HAP-1 (cell line): ENCODE measurements around the gene FAM168B.
"Not testable (repeated sequence)": the region's sequence is repeated elsewhere in the genome, so short reads cannot be mapped to it uniquely, and the experiment has no call there.

ENCODE experiments used
- DNase-seq, 2 experiments: peaks; one replicate each; pipeline ENCODE4 v3.0.0-alpha.2; 2016 to 2020; ENCODE audit warnings: low spot score in 2 of 2
- H3K27me3 ChIP-seq: fragments of 250-450 bp; sonication (Bioruptor Pico); 2 replicates; pipeline ENCODE4 v1.5.1; 2020; ENCODE audit warnings: low read depth, mild to moderate bottlenecking, moderate library complexity
- H3K36me3 ChIP-seq: fragments of 250-450 bp; sonication (Bioruptor Pico); replicated peaks from 2 replicates; pipeline ENCODE4 v1.5.1; 2020; ENCODE audit warnings: mild to moderate bottlenecking
- H3K4me1 ChIP-seq: fragments of 250-450 bp; sonication (Bioruptor Pico); 2 replicates; pipeline ENCODE4 v1.5.1; 2020; ENCODE audit warnings: mild to moderate bottlenecking
- H3K4me3 ChIP-seq: fragments of 250-450 bp; sonication (Bioruptor Pico); 2 replicates; pipeline ENCODE4 v1.5.1; 2020; ENCODE audit warnings: mild to moderate bottlenecking, moderate library complexity
- H3K9me3 ChIP-seq: fragments of 250-450 bp; sonication (Bioruptor Pico); 2 replicates; pipeline ENCODE4 v1.5.1; 2020; ENCODE audit warnings: mild to moderate bottlenecking, moderate library complexity
- in situ Hi-C: fragments of 300-500 bp; cut with MboI; formaldehyde crosslinking; loops from 3 replicates; pipeline ENCODE4 v1.14.3; 2020; ENCODE audit warnings: low sequenced_read_pairs, inconsistent platforms, mixed read lengths

FAM168B gene

GRCh38 chr2:131115752-131116151, 22.5 kb upstream of the FAM168B start:
- DNase-seq: no peak
- peaks cover 36% of the 10 kb centered on the region for H3K4me1 ChIP-seq
- in situ Hi-C loops: loop anchor here (25.0 kb wide), 1 partner anchor 753 kb away; the partner anchor contains the start of gene PTPN18
- no peaks in the 10 kb centered on the region for H3K9me3 ChIP-seq
- no peak overlapping the region for H3K4me3 ChIP-seq
- no peaks in the 10 kb centered on the region for H3K27me3 ChIP-seq
- H3K36me3 ChIP-seq: peaks cover 13% of the 10 kb centered on the region

GRCh38 chr2:131114950-131115349, 21.7 kb upstream of the FAM168B start:
- not testable (repeated sequence) for H3K27me3 ChIP-seq, H3K9me3 ChIP-seq, H3K4me3 ChIP-seq, DNase-seq
- H3K36me3 ChIP-seq: peaks cover 13% of the 10 kb centered on the region
- in situ Hi-C loops: loop anchor here (25.0 kb wide), 1 partner anchor 753 kb away; the partner anchor contains the start of gene PTPN18
- peaks cover 36% of the 10 kb centered on the region for H3K4me1 ChIP-seq

GRCh38 chr2:131113566-131114227, 20.4 kb upstream of the FAM168B start:
- Histone ChIP-seq H3K4me3 (peak overlapping the region; percentile 5; the same call in 1 of the 2 replicates), H3K36me3 (peaks cover 16% of the 10 kb centered on the region), H3K4me1 (peaks cover 36% of the 10 kb centered on the region), H3K9me3 (no peaks in the 10 kb centered on the region), H3K27me3 (no peaks in the 10 kb centered on the region)
- DNase-seq: peak; percentile 29 to 52
- in situ Hi-C loops: loop anchor here (25.0 kb wide), 1 partner anchor 751 kb away; the partner anchor contains the start of gene PTPN18

DNA sequence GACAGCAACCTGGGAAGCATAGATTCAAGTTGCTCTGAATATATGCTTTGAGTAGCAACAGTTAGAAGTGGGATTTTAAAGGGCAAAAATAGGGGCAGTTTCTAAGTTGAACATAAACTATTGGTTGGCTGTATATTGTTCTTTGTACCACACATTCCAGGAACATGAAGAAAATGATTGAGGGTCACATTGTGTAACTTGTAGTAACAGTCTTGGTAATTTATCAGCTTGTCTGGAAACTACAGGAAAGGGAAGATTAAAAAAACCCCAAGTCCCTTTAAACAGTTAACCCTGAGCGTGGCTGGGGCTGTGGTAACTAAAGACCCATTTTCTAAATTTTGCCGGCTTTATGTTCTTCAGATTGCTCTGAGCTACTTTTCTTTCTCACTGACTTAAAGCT, 19.3 kb upstream of the FAM168B start:
- H3K4me3 ChIP-seq: no peak overlapping the region
- peaks cover 39% of the 10 kb centered on the region for H3K4me1 ChIP-seq
- no peaks in the 10 kb centered on the region for H3K9me3 ChIP-seq
- in situ Hi-C loops: loop anchor here (25.0 kb wide), 1 partner anchor 750 kb away; the partner anchor contains the start of gene PTPN18
- H3K27me3 ChIP-seq: no peaks in the 10 kb centered on the region
- DNase-seq: no peak
- H3K36me3 ChIP-seq: peaks cover 16% of the 10 kb centered on the region

GRCh38 chr2:131105950-131106801, 12.9 kb upstream of the FAM168B start:
- peak; percentile 33 to 37 for DNase-seq
- no peaks in the 10 kb centered on the region for H3K9me3 ChIP-seq
- peak overlapping the region; percentile 95 for H3K4me3 ChIP-seq
- in situ Hi-C loops: loop anchor here (25.0 kb wide), 1 partner anchor 744 kb away; the partner anchor contains the start of gene PTPN18
- H3K4me1 ChIP-seq: peaks cover 24% of the 10 kb centered on the region
- no peaks in the 10 kb centered on the region for H3K27me3 ChIP-seq
- H3K36me3 ChIP-seq: peaks cover 2% of the 10 kb centered on the region; the same call in 1 of the 2 replicates

DNA sequence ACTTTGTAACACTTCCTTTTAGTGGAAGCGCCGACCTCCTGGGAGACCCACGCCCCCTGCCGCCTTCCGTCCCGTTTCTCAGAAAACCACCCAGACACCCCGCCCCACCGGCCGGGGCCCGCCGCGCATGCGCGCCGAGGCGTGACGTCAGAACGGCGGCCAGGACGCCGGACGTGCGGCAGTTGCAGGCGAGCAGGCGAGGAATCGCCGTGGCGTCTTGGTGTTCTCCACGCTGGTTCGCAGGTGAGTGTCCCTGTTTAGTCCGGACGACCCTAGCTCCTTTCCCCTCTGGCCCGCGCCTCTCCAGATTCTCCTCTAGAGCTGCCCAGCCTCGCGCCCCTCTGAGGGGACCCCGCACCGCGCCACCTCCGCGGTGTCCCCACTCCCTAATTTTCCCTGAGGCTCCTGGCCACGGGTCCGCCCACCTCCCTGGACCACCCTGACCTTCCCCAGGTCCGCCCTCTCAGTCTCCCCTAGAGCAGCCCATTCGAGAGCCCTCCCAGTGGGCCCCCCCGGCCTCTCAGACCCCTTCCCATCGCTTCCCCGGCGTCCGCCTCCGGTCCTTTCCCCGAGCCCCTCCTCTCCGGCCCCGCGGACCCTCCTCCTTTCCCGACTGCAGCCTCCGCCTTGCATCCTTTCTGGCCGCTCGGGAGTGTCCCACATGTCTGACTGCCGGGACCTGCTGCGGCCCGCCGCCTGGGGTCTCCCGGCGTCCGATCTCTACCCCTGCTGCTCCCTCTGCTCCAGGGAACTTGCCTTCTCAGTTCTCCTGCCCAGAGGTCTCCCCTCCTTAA, 12.1 kb upstream of the FAM168B start, which contains the start of gene PLEKHB2:
PLEKHB2 (plus strand) TSS at position 181 of the 794 bp plus-strand sequence. CDS start 15,606 bp downstream, outside the sequence.
- Histone ChIP-seq H3K36me3 (peaks cover 2% of the 10 kb centered on the region; the same call in 1 of the 2 replicates), H3K27me3 (no peaks in the 10 kb centered on the region), H3K9me3 (no peaks in the 10 kb centered on the region), H3K4me3 (peak within 1 kb of the TSS; percentile 95), H3K4me1 (peaks cover 24% of the 10 kb centered on the region)
- in situ Hi-C loops: loop anchor here (25.0 kb wide), 1 partner anchor 743 kb away; the partner anchor contains the start of gene PTPN18
- DNase-seq: peak; percentile 77 to 93

DNA sequence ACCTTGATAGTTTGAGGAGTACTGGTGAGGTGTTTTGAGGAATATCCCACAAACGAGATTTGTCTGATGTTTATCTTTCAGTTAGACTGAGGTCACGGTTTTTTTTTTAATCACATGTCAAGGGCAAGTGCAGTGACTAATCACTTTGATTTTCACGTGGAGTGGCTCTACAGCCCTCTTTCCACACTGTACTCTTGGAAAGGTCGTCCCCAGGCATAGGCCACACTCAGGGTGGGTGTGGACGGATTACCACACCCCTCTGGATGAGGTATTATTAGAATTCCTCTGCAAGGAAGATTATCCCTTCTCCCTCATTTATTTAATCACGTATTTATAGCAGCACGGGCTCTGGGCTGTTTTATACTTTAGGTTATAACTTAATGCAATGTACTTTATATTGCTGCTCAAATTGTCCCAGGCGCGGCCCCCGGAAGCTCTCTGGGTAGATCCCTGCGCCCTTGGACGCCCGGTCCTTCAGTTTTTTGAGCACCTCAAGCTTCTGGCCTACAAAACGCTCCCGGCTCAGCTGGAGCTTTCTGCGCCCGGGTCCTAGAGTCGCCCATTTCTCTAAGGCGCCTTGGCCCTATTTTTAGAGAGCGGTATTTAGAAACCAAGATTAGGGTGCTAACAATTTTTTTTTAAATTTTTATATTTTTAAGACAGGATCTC, 11.4 kb upstream of the FAM168B start:
- in situ Hi-C loops: loop anchor here (25.0 kb wide), 1 partner anchor 742 kb away; the partner anchor contains the start of gene PTPN18
- Histone ChIP-seq H3K9me3 (no peaks in the 10 kb centered on the region), H3K27me3 (no peaks in the 10 kb centered on the region), H3K4me1 (peaks cover 24% of the 10 kb centered on the region), H3K4me3 (peak overlapping the region; percentile 95), H3K36me3 (peaks cover 2% of the 10 kb centered on the region; the same call in 1 of the 2 replicates)
- peak; percentile 68 to 78 for DNase-seq

- Histone ChIP-seq H3K4me3 (no peak overlapping the region), H3K27me3 (no peaks in the 10 kb centered on the region), H3K9me3 (no peaks in the 10 kb centered on the region), H3K36me3 (no peaks in the 10 kb centered on the region; the same call in 1 of the 2 replicates), H3K4me1 (peaks cover 24% of the 10 kb centered on the region)
- DNase-seq: no peak
- in situ Hi-C loops: loop anchor here (25.0 kb wide), 1 partner anchor 741 kb away; the partner anchor contains the start of gene PTPN18
These were observed 9.9 kb upstream of the FAM168B start for GRCh38 chr2:131103165-131103564.

GRCh38 chr2:131094463-131095281, 1.4 kb upstream of the FAM168B start:
- DNase-seq: no peak
- in situ Hi-C loops: loop anchor here (25.0 kb wide), 1 partner anchor 907 kb away; the partner anchor contains the start of genes MZT2B, SMPD4 and TUBA3E
- peaks cover 11% of the 10 kb centered on the region for H3K36me3 ChIP-seq
- H3K27me3 ChIP-seq: no peaks in the 10 kb centered on the region
- no peaks in the 10 kb centered on the region for H3K9me3 ChIP-seq
- peaks cover 12% of the 10 kb centered on the region for H3K4me1 ChIP-seq
- peak overlapping the region; percentile 89 for H3K4me3 ChIP-seq

DNA sequence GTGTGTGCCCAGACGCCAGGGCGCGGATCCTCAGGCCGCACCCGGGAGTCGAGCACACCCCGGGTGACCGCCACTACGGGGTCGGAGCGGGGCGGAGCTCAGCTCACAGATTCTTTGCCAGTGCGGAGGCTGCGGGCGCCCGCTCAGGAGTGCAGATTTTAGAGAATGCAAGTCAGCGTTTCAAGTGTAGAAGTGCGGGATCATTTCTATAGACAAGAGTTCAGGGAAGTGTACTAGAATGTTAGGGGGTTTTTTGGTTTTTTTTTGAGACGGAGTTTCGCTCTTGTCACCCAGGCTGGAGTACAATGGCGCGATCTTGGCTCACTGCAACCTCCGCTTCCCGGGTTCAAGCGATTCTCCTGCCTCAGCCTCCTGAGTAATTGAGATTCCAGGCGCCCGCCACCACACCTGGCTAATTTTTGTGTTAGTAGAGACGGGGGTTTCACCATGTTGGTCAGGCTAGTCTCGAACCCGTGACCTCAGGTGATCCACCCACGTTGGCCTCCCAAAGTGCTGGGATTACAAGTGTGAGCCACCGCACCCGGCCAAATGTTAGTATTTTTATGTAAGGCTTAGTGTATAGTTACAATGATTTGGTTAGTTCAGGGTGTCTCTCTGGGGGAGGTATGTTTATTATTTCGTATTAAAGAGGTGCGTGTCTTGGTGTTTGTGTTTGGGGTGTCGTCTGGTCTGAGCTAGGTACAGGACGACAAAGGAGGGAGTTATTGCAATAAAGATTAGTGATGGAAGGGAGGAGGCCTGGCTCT, 619 bp upstream of the FAM168B start:
- H3K9me3 ChIP-seq: no peaks in the 10 kb centered on the region
- in situ Hi-C loops: loop anchor here (25.0 kb wide), 1 partner anchor 907 kb away; the partner anchor contains the start of genes MZT2B, SMPD4 and TUBA3E
- peaks cover 16% of the 10 kb centered on the region for H3K36me3 ChIP-seq
- no peaks in the 10 kb centered on the region for H3K27me3 ChIP-seq
- H3K4me3 ChIP-seq: peak overlapping the region; percentile 89
- peak in 1 of 2 experiments; percentile 79 for DNase-seq
- peaks cover 12% of the 10 kb centered on the region for H3K4me1 ChIP-seq

DNA sequence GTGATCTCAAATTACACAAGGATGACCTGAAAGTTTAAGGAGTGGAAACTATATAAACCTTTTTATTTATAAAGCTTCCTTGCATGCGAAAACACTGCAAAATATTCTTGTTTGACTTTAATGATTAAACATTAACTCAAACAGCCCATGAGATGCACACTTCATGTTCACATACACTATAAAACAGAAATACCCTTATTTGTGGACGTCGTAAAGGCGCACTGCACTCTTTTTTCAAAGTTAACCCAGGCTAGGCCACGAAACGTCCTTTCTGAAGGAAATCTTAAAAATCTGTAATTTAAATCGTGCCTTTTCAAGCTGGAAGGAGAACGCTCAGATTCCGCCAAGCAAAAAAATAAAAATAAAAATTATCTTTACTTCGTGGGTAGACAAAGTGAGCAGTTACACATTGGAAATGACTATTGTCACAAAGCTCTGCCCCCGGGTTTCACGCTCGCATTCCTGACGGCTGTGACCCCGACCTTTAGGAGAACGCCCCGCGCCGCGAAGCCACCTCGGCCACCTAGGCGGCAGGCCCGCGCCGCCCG, 728 bp downstream of the FAM168B start:
- Histone ChIP-seq H3K4me3 (peak overlapping the region; percentile 89), H3K9me3 (no peaks in the 10 kb centered on the region), H3K27me3 (no peaks in the 10 kb centered on the region), H3K36me3 (peaks cover 30% of the 10 kb centered on the region), H3K4me1 (peaks cover 12% of the 10 kb centered on the region)
- in situ Hi-C loops: loop anchor here (25.0 kb wide), 1 partner anchor 905 kb away; the partner anchor contains the start of genes MZT2B, SMPD4 and TUBA3E
- DNase-seq: no peak
